HCT116 (cell line): Measurements from ENCODE around the gene SUSD5.

Experiments
- ATF3 ChIP-seq: IDR thresholded peaks from 2 replicates; pipeline ENCODE4 v1.6.1; 2012
- CEBPB ChIP-seq: IDR thresholded peaks from 2 replicates; pipeline ENCODE4 v1.6.1; 2012; ENCODE audit warnings: low read depth
- CTCF ChIP-seq, 3 experiments: fragments of 200-600 bp in 1 of 3; sonication (generic) in 1 of 3; IDR thresholded peaks in 2 of 3; conservative IDR thresholded peaks in 1 of 3; 2 replicates each; pipeline ENCODE4 v1.5.1; 2012 to 2017; ENCODE audit warnings: low read depth in 2 of 3, low read length in 2 of 3, antibody characterized with exemption in 1 of 3, borderline replicate concordance in 1 of 3, control low read depth in 1 of 3, mild to moderate bottlenecking in 1 of 3, mixed read lengths in 1 of 3, mixed run types in 1 of 3, moderate library complexity in 1 of 3; ENCODE audit not compliant: insufficient read depth in 1 of 3
- EGR1 ChIP-seq: IDR thresholded peaks from 2 replicates; pipeline ENCODE4 v1.6.1; 2012; ENCODE audit warnings: low read depth
- EZH2 ChIP-seq: fragments of 200-600 bp; sonication (generic); IDR thresholded peaks from 2 replicates; pipeline ENCODE4 v1.6.1; 2017; ENCODE audit warnings: antibody characterized with exemption, mixed run types
- EZH2phosphoT487 ChIP-seq: fragments of 200-600 bp; IDR thresholded peaks from 2 replicates; pipeline ENCODE4 v1.6.1; 2018; ENCODE audit warnings: antibody characterized with exemption, borderline replicate concordance
- JUND ChIP-seq: IDR thresholded peaks from 2 replicates; pipeline ENCODE4 v1.6.1; 2012
- MAX ChIP-seq: IDR thresholded peaks from 2 replicates; pipeline ENCODE4 v1.6.1; 2012
- POLR2A ChIP-seq: IDR thresholded peaks from 2 replicates; pipeline ENCODE4 v1.7.0; 2011; ENCODE audit warnings: borderline replicate concordance; ENCODE audit not compliant: insufficient read depth, insufficient read length; ENCODE audit errors: extremely low read depth
- RAD21 ChIP-seq: IDR thresholded peaks from 2 replicates; pipeline ENCODE4 v1.6.1; 2012; ENCODE audit warnings: low read depth, mild to moderate bottlenecking
- TCF7L2 ChIP-seq: IDR thresholded peaks from 2 replicates; pipeline ENCODE4 v1.7.0; 2011; ENCODE audit warnings: borderline replicate concordance, inconsistent platforms; ENCODE audit not compliant: insufficient read depth, insufficient read length; ENCODE audit errors: extremely low read depth

GRCh38 chr3:33173103-33173502 lies 45.5 kb downstream of the SUSD5 start:
- TF ChIP-seq EZH2 (no peak), CTCF (IDR thresholded peaks at IDR 0.05 in 2 of 3, conservative IDR thresholded peaks at IDR 0.05 in 1 of 3; ENCODE audit: borderline replicate concordance in 1 of 3, insufficient read depth in 1 of 3, low read depth in 2 of 3, low read length in 2 of 3) (no peak), EZH2phosphoT487 (no peak), POLR2A (no peak), EGR1 (no peak), TCF7L2 (no peak), JUND (no peak), ATF3 (no peak), RAD21 (no peak), CEBPB (no peak), MAX (no peak)
